Activated CD8-positive, alpha-beta memory T cell treated with anti-CD3 and anti-CD28 coated beads for 24 hours (primary cell): ENCODE measurements around the gene B3GAT1.
"Not testable (repeated sequence)": the region's sequence is repeated elsewhere in the genome, so short reads cannot be mapped to it uniquely, and the experiment has no call there.

ENCODE experiments used
- DNase-seq: peaks from one replicate; pipeline ENCODE4 v3.0.0-alpha.2; 2020

Gene B3GAT1

GRCh38 chr11:134412203-134413042, at the start of gene B3GAT1:
B3GAT1 (minus strand) TSS chr11:134412242; CDS start chr11:134387659, 24,583 bp downstream.
- DNase-seq: peak; percentile 64

- DNase-seq: no peak
Measured at GRCh38 chr11:134461621-134462020, 49.6 kb upstream of the B3GAT1 start.

- DNase-seq: no peak
Measured at GRCh38 chr11:134460881-134461280, 48.8 kb upstream of the B3GAT1 start.

GRCh38 chr11:134460062-134460561, 48.1 kb upstream of the B3GAT1 start:
- no peak for DNase-seq

GRCh38 chr11:134459246-134460061, 47.4 kb upstream of the B3GAT1 start:
- DNase-seq: no peak

GRCh38 chr11:134457411-134458007, 45.5 kb upstream of the B3GAT1 start:
- not testable (repeated sequence) for DNase-seq

GRCh38 chr11:134455516-134455915, 43.5 kb upstream of the B3GAT1 start:
- no peak for DNase-seq

GRCh38 chr11:134454146-134454690, 42.2 kb upstream of the B3GAT1 start:
- DNase-seq: no peak

- DNase-seq: no peak
Measured at GRCh38 chr11:134453441-134453840, 41.4 kb upstream of the B3GAT1 start.

- no peak for DNase-seq
Measured at GRCh38 chr11:134452838-134453155, 40.8 kb upstream of the B3GAT1 start.

- DNase-seq: no peak
Measured at GRCh38 chr11:134452026-134452837, 40.2 kb upstream of the B3GAT1 start.

- no peak for DNase-seq
Measured at GRCh38 chr11:134450186-134450585, 38.1 kb upstream of the B3GAT1 start.

GRCh38 chr11:134449713-134450112, 37.7 kb upstream of the B3GAT1 start:
- DNase-seq: no peak

GRCh38 chr11:134449051-134449450, 37.0 kb upstream of the B3GAT1 start:
- no peak for DNase-seq

- no peak for DNase-seq
Measured at GRCh38 chr11:134447696-134448095, 35.7 kb upstream of the B3GAT1 start.

- no peak for DNase-seq
Measured at GRCh38 chr11:134445601-134446325, 33.7 kb upstream of the B3GAT1 start.

- DNase-seq: not testable (repeated sequence)
Measured at GRCh38 chr11:134444160-134445108, 32.4 kb upstream of the B3GAT1 start.

GRCh38 chr11:134443246-134443645, 31.2 kb upstream of the B3GAT1 start:
- DNase-seq: no peak

GRCh38 chr11:134442246-134442645, 30.2 kb upstream of the B3GAT1 start:
- no peak for DNase-seq

- no peak for DNase-seq
Measured at GRCh38 chr11:134441706-134442105, 29.7 kb upstream of the B3GAT1 start.
